K562 (cell line): ENCODE data around the gene RNF114. TPM values are rescaled to one million over a fixed set of nuclear protein-coding genes. Genes with fewer than 3 reads are reported as not detected.
A peak's percentile ranks its signal among the peaks of the same experiment; 100 is the strongest.

Experiments
- CEBPB ChIP-seq: fragments of 450-650 bp; IDR thresholded peaks from 2 replicates; pipeline ENCODE4 v1.6.1; 2016; ENCODE audit warnings: missing genetic modification characterization, missing compliant biosample characterization
- JUND ChIP-seq, 2 experiments: IDR thresholded peaks; 2 replicates in 1 of 2; 3 replicates in 1 of 2; pipeline ENCODE4 v1.6.1; 2011; ENCODE audit warnings: borderline replicate concordance in 2 of 2, low read depth in 2 of 2, low read length in 2 of 2, improper control_type of control experiment in 1 of 2, missing biosample characterization in 1 of 2, missing genetic modification characterization in 1 of 2, missing genetic modification reagents in 1 of 2
- MLX ChIP-seq, 2 experiments: fragments of 450-650 bp in 1 of 2; sonication (generic) in 1 of 2; formaldehyde crosslinking; conservative IDR thresholded peaks; 2 replicates each; pipeline versions ENCODE4 v1.4.0 to v1.8.1; 2020 to 2022; ENCODE audit warnings: mild to moderate bottlenecking in 1 of 2, missing genetic modification reagents in 1 of 2
- PHB ChIP-seq: fragments of 250-450 bp; sonication (Bioruptor Pico); IDR thresholded peaks from 2 replicates; pipeline ENCODE4 v1.5.0; 2021
- SIRT6 ChIP-seq: IDR thresholded peaks from one replicate; pipeline ENCODE4 v1.6.1; 2012; ENCODE audit warnings: low read depth, mild to moderate bottlenecking, control low read depth, inconsistent platforms, low read length, moderate library complexity
- STAG1 ChIP-seq: sonication (generic); formaldehyde crosslinking; IDR thresholded peaks from 2 replicates; pipeline ENCODE4 v1.5.0; 2020; ENCODE audit warnings: missing genetic modification reagents, borderline replicate concordance
- STAT6 ChIP-seq: sonication (generic); formaldehyde crosslinking; IDR thresholded peaks from 2 replicates; pipeline ENCODE4 v1.8.1; 2023; ENCODE audit warnings: mild to moderate bottlenecking, missing genetic modification reagents
- WHSC1 ChIP-seq: IDR thresholded peaks from one replicate; pipeline ENCODE4 v1.6.1; 2012; ENCODE audit warnings: low read length, control low read depth, inconsistent platforms
- ZNF212 ChIP-seq: fragments of 450-650 bp; formaldehyde crosslinking; IDR thresholded peaks from 2 replicates; pipeline ENCODE4 v1.4.0; 2020; ENCODE audit warnings: mild to moderate bottlenecking
- polyA plus RNA-seq, 8 experiments: library from polyadenylated mRNA; depleted of rRNA in 4 of 8; stranded (reverse) in 5 of 8; unstranded in 3 of 8; fragments of >200 nt; fragmentation: Nextera tagmentation in 2 of 8; fragmentation: Illumina TruSeq in 1 of 8; extraction: Ambion mirVana in 2 of 8; extraction: Trizol in 1 of 8; gene quantifications; 2 replicates each; pipeline versions ENCODE4 v1.2.1 to v1.2.3, GENCODE V29; 2011 to 2014; ENCODE audit warnings: inconsistent platforms in 1 of 8, missing spikeins in 1 of 8
- total RNA-seq, 7 experiments: library from RNA; depleted of rRNA in 6 of 7; stranded (reverse); fragments of >200 nt in 6 of 7; fragmentation: Illumina TruSeq in 2 of 7; extraction: Trizol in 2 of 7; gene quantifications; 2 replicates each; pipeline versions ENCODE4 v1.2.1 to v1.2.3, GENCODE V29; 2011 to 2021; ENCODE audit warnings: low replicate concordance in 1 of 7
- TF ChIP-seq, protein P1 (sequence below): fragments of 250-450 bp; sonication (Bioruptor Pico); IDR thresholded peaks from 2 replicates; pipeline ENCODE4 v1.4.0; 2020; ENCODE audit warnings: mild to moderate bottlenecking, moderate library complexity, borderline replicate concordance
- TF ChIP-seq, protein P2 (sequence below): fragments of 150-350 bp; IDR thresholded peaks from 2 replicates; pipeline ENCODE4 v1.6.1; 2014; ENCODE audit warnings: low read depth, mild to moderate bottlenecking, low read length, borderline replicate concordance
- TF ChIP-seq, protein P3 (sequence below): fragments of 250-450 bp; sonication (Bioruptor Pico); IDR thresholded peaks from 2 replicates; pipeline ENCODE4 v1.9.0; 2021; ENCODE audit warnings: mild to moderate bottlenecking, inconsistent platforms

The RNF114 gene
- total and polyA plus RNA-seq, 9 of the 15 experiments (the other 6 are each of a cell fraction or from before 2014, with no cell fraction given), result 38.6 to 111 (median 62.6) TPM

DNA sequence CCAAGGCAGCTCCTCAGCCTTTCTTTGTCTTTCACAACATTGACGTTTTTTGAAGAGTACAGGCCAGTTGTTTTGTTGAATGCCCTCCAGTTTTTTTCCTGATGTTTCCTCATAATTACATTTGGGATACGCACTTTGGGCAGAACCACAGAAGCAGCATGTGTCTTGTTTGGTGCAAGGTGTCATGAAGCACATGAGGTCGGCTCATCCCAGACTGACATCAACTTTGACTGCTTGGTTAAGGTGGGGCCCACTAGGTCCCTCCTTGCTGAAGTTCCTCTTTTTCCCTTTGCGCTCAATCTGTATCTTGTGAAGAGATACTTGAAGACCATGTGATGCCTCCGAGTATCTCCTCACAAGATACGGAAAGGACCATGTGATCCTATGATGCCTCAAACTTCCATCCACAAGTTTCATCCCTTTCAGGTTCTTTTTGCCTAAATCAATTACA, 57.1 kb downstream of the RNF114 start (continued):
- TF ChIP-seq, protein P1, sequence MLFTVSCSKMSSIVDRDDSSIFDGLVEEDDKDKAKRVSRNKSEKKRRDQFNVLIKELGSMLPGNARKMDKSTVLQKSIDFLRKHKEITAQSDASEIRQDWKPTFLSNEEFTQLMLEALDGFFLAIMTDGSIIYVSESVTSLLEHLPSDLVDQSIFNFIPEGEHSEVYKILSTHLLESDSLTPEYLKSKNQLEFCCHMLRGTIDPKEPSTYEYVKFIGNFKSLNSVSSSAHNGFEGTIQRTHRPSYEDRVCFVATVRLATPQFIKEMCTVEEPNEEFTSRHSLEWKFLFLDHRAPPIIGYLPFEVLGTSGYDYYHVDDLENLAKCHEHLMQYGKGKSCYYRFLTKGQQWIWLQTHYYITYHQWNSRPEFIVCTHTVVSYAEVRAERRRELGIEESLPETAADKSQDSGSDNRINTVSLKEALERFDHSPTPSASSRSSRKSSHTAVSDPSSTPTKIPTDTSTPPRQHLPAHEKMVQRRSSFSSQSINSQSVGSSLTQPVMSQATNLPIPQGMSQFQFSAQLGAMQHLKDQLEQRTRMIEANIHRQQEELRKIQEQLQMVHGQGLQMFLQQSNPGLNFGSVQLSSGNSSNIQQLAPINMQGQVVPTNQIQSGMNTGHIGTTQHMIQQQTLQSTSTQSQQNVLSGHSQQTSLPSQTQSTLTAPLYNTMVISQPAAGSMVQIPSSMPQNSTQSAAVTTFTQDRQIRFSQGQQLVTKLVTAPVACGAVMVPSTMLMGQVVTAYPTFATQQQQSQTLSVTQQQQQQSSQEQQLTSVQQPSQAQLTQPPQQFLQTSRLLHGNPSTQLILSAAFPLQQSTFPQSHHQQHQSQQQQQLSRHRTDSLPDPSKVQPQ (CRISPR knock-in tag), result no peak
- no peak for TF ChIP-seq ZNF212
- peak; percentile 30; the same call in 1 of the 2 replicates for TF ChIP-seq JUND (IDR thresholded peaks at IDR 0.05; ENCODE audit: borderline replicate concordance, low read depth, low read length)
- no peak for TF ChIP-seq JUND (tag; IDR thresholded peaks at IDR 0.05; ENCODE audit: borderline replicate concordance, low read depth, low read length)
- no peak; the same call in 1 of the 2 replicates for TF ChIP-seq CEBPB (tag)
- TF ChIP-seq, protein P2, sequence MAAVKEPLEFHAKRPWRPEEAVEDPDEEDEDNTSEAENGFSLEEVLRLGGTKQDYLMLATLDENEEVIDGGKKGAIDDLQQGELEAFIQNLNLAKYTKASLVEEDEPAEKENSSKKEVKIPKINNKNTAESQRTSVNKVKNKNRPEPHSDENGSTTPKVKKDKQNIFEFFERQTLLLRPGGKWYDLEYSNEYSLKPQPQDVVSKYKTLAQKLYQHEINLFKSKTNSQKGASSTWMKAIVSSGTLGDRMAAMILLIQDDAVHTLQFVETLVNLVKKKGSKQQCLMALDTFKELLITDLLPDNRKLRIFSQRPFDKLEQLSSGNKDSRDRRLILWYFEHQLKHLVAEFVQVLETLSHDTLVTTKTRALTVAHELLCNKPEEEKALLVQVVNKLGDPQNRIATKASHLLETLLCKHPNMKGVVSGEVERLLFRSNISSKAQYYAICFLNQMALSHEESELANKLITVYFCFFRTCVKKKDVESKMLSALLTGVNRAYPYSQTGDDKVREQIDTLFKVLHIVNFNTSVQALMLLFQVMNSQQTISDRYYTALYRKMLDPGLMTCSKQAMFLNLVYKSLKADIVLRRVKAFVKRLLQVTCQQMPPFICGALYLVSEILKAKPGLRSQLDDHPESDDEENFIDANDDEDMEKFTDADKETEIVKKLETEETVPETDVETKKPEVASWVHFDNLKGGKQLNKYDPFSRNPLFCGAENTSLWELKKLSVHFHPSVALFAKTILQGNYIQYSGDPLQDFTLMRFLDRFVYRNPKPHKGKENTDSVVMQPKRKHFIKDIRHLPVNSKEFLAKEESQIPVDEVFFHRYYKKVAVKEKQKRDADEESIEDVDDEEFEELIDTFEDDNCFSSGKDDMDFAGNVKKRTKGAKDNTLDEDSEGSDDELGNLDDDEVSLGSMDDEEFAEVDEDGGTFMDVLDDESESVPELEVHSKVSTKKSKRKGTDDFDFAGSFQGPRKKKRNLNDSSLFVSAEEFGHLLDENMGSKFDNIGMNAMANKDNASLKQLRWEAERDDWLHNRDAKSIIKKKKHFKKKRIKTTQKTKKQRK, result no peak
- TF ChIP-seq STAG1 (CRISPR knock-in tag), result no peak
- no peak for TF ChIP-seq WHSC1
- TF ChIP-seq, protein P3, sequence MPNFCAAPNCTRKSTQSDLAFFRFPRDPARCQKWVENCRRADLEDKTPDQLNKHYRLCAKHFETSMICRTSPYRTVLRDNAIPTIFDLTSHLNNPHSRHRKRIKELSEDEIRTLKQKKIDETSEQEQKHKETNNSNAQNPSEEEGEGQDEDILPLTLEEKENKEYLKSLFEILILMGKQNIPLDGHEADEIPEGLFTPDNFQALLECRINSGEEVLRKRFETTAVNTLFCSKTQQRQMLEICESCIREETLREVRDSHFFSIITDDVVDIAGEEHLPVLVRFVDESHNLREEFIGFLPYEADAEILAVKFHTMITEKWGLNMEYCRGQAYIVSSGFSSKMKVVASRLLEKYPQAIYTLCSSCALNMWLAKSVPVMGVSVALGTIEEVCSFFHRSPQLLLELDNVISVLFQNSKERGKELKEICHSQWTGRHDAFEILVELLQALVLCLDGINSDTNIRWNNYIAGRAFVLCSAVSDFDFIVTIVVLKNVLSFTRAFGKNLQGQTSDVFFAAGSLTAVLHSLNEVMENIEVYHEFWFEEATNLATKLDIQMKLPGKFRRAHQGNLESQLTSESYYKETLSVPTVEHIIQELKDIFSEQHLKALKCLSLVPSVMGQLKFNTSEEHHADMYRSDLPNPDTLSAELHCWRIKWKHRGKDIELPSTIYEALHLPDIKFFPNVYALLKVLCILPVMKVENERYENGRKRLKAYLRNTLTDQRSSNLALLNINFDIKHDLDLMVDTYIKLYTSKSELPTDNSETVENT (CRISPR knock-in tag), result no peak
- no peak for TF ChIP-seq SIRT6
- no peak for TF ChIP-seq STAT6 (CRISPR knock-in tag)
- TF ChIP-seq MLX (CRISPR knock-in tag; conservative IDR thresholded peaks at IDR 0.05), result no peak
- no peak for TF ChIP-seq PHB (CRISPR knock-in tag)
